ENCODE results near the gene TLCD3B.
"Not testable (repeated sequence)": the region's sequence is repeated elsewhere in the genome, so short reads cannot be mapped to it uniquely, and the experiment has no call there.

Gene TLCD3B

GRCh38 chr16:30060836-30061554 is 29.9 kb upstream of the TLCD3B start:
- no peak for DNase-seq

GRCh38 chr16:30060346-30060745 is 29.3 kb upstream of the TLCD3B start:
- DNase-seq: no peak

- DNase-seq: peak; percentile 30
Observed at GRCh38 chr16:30054959-30055553, 24.0 kb upstream of the TLCD3B start.

GRCh38 chr16:30054451-30054850 is 23.4 kb upstream of the TLCD3B start:
- no peak for DNase-seq

- no peak for DNase-seq
Observed at GRCh38 chr16:30053376-30054015, 22.4 kb upstream of the TLCD3B start.

GRCh38 chr16:30052671-30053372 is 21.8 kb upstream of the TLCD3B start:
- DNase-seq: peak; percentile 81

GRCh38 chr16:30051518-30051917 is 20.4 kb upstream of the TLCD3B start:
- no peak for DNase-seq

GRCh38 chr16:30049871-30050270 is 18.8 kb upstream of the TLCD3B start:
- DNase-seq: no peak

- no peak for DNase-seq
Observed at GRCh38 chr16:30046588-30046987, 15.5 kb upstream of the TLCD3B start.

- DNase-seq: no peak
Observed at GRCh38 chr16:30046178-30046577, 15.1 kb upstream of the TLCD3B start.

- no peak for DNase-seq
Observed at GRCh38 chr16:30041841-30042240, 10.8 kb upstream of the TLCD3B start.

GRCh38 chr16:30040690-30041089 is 9.6 kb upstream of the TLCD3B start:
- not testable (repeated sequence) for DNase-seq

GRCh38 chr16:30040221-30040620 is 9.2 kb upstream of the TLCD3B start:
- DNase-seq: no peak

GRCh38 chr16:30033270-30033669 is 2.2 kb upstream of the TLCD3B start:
- DNase-seq: no peak

GRCh38 chr16:30032083-30032819 is 1.2 kb upstream of the TLCD3B start:
- peak; percentile 49 for DNase-seq

GRCh38 chr16:30031477-30031918 is 427 bp upstream of the TLCD3B start:
- DNase-seq: no peak

GRCh38 chr16:30030011-30030685 is 923 bp downstream of the TLCD3B start:
- no peak for DNase-seq

GRCh38 chr16:30028438-30029076 is 2.5 kb downstream of the TLCD3B start:
- no peak for DNase-seq

GRCh38 chr16:30027588-30028437 is 3.3 kb downstream of the TLCD3B start:
- DNase-seq: no peak

GRCh38 chr16:30026449-30026848 is 4.6 kb downstream of the TLCD3B start:
- no peak for DNase-seq

GRCh38 chr16:30025574-30025973 is 5.5 kb downstream of the TLCD3B start:
- no peak for DNase-seq

Measured in T-helper 9 cell (primary cell).